ENCODE data around the gene S100A4. TPM values are rescaled to one million over a fixed set of nuclear protein-coding genes. Genes with fewer than 3 reads are reported as not detected.

Gene S100A4
- total RNA-seq, 1 donor from 2014 or later = 4.7 TPM

GRCh38 chr1:153539395-153540093, 6.1 kb downstream of the S100A4 start:
- DNase-seq = no peak
- no peak overlapping the region for H3K27ac Mint-ChIP-seq (ENCODE audit: unreplicated experiment)
- H3K27me3 Mint-ChIP-seq (ENCODE audit: unreplicated experiment) = peaks cover 8% of the 10 kb centered on the region
- H3K4me3 Mint-ChIP-seq (ENCODE audit: unreplicated experiment) = no peak overlapping the region
- H3K4me1 Mint-ChIP-seq (ENCODE audit: low read depth, unreplicated experiment) = peaks cover 19% of the 10 kb centered on the region
- no peak for TF ChIP-seq CTCF (IDR thresholded peaks at IDR 0.05; ENCODE audit: partially characterized antibody, unreplicated experiment)
- H3K36me3 Mint-ChIP-seq (ENCODE audit: unreplicated experiment) = no peaks in the 10 kb centered on the region
- H3K9me3 Mint-ChIP-seq (ENCODE audit: unreplicated experiment) = peaks cover 2% of the 10 kb centered on the region

GRCh38 chr1:153538315-153538821, 7.2 kb downstream of the S100A4 start:
- Mint-ChIP-seq H3K4me3 (ENCODE audit: unreplicated experiment) (no peak overlapping the region), H3K27me3 (ENCODE audit: unreplicated experiment) (peaks cover 8% of the 10 kb centered on the region), H3K27ac (ENCODE audit: unreplicated experiment) (no peak overlapping the region), H3K36me3 (ENCODE audit: unreplicated experiment) (no peaks in the 10 kb centered on the region), H3K4me1 (ENCODE audit: low read depth, unreplicated experiment) (peaks cover 26% of the 10 kb centered on the region), H3K9me3 (ENCODE audit: unreplicated experiment) (peaks cover 2% of the 10 kb centered on the region)
- TF ChIP-seq CTCF (IDR thresholded peaks at IDR 0.05; ENCODE audit: partially characterized antibody, unreplicated experiment) = no peak
- DNase-seq = peak; percentile 49

- Mint-ChIP-seq H3K9me3 (ENCODE audit: unreplicated experiment) (no peaks in the 10 kb centered on the region), H3K27me3 (ENCODE audit: unreplicated experiment) (peaks cover 3% of the 10 kb centered on the region), H3K36me3 (ENCODE audit: unreplicated experiment) (no peaks in the 10 kb centered on the region), H3K4me3 (ENCODE audit: unreplicated experiment) (no peak overlapping the region), H3K27ac (ENCODE audit: unreplicated experiment) (no peak overlapping the region), H3K4me1 (ENCODE audit: low read depth, unreplicated experiment) (peaks cover 34% of the 10 kb centered on the region)
- DNase-seq = no peak
- no peak for TF ChIP-seq CTCF (IDR thresholded peaks at IDR 0.05; ENCODE audit: partially characterized antibody, unreplicated experiment)
Observed at GRCh38 chr1:153537376-153537730, 8.3 kb downstream of the S100A4 start.

GRCh38 chr1:153536671-153537375, 8.8 kb downstream of the S100A4 start:
- Mint-ChIP-seq H3K4me1 (ENCODE audit: low read depth, unreplicated experiment) (peaks cover 35% of the 10 kb centered on the region), H3K4me3 (ENCODE audit: unreplicated experiment) (peak overlapping the region; percentile 86), H3K27me3 (ENCODE audit: unreplicated experiment) (peaks cover 3% of the 10 kb centered on the region), H3K27ac (ENCODE audit: unreplicated experiment) (no peak overlapping the region), H3K36me3 (ENCODE audit: unreplicated experiment) (no peaks in the 10 kb centered on the region), H3K9me3 (ENCODE audit: unreplicated experiment) (no peaks in the 10 kb centered on the region)
- no peak for TF ChIP-seq CTCF (IDR thresholded peaks at IDR 0.05; ENCODE audit: partially characterized antibody, unreplicated experiment)
- DNase-seq = no peak
